Activated T-helper 2 cell treated with anti-CD3 and anti-CD28 coated beads, Interferon-gamma antibody, Interleukin-2, Interleukin-4, amounts not matched to agents 10 μg/mL and 5 μg/mL and 100 μg/mL, durations not matched to agents 14 hours and 24 hours and 36 hours (primary cell): ENCODE measurements around the gene EMC6. TPM values are rescaled to one million over a fixed set of nuclear protein-coding genes. Genes with fewer than 3 reads are reported as not detected.
"Not testable (repeated sequence)": the region's sequence is repeated elsewhere in the genome, so short reads cannot be mapped to it uniquely, and the experiment has no call there.

Source experiments
- DNase-seq: peaks from one replicate; pipeline ENCODE4 v3.0.0; 2021; ENCODE audit warnings: low spot score
- H3K27ac Mint-ChIP-seq: one replicate; pipeline ENCODE4 v1.8.0; 2021; ENCODE audit warnings: mixed read lengths
- H3K27me3 Mint-ChIP-seq: one replicate; pipeline ENCODE4 v1.8.0; 2021; ENCODE audit warnings: low read depth, mixed read lengths
- H3K36me3 Mint-ChIP-seq: one replicate; pipeline ENCODE4 v1.8.0; 2021; ENCODE audit warnings: low read depth, mixed read lengths
- H3K4me1 Mint-ChIP-seq: one replicate; pipeline ENCODE4 v1.8.0; 2021; ENCODE audit warnings: low read depth, mixed read lengths
- H3K4me3 Mint-ChIP-seq: one replicate; pipeline ENCODE4 v1.8.0; 2021; ENCODE audit warnings: low read depth, mild to moderate bottlenecking, moderate library complexity, mixed read lengths
- H3K9me3 Mint-ChIP-seq: one replicate; pipeline ENCODE4 v1.8.0; 2021; ENCODE audit warnings: mixed read lengths
- intact Hi-C: fragments of 100-400 bp; cut with micrococcal nuclease; formaldehyde crosslinking; loops from one replicate; pipeline ENCODE4 v1.15.1; 2023
- total RNA-seq: library from RNA; stranded (reverse); gene quantifications from 2 replicates; pipeline ENCODE4 v1.2.3, GENCODE V29; 2022

EMC6 gene
- total RNA-seq, 1 donor from 2014 or later: 64.9 TPM

DNA sequence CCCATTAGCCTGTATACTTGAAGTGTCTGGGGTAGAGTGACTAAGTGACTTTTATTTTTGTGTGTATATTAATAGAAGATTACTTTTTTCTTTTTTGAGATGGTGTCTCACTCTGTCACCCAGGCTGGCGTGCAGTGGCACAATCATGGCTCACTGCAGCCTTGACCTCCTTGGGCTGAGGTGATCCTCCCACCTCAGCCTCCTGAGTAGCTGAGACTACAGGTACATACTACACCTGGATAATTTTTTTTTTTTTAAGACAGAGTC lies 37.0 kb downstream of the EMC6 start:
- H3K27ac Mint-ChIP-seq, H3K9me3 Mint-ChIP-seq, H3K27me3 Mint-ChIP-seq, intact Hi-C loops, H3K4me3 Mint-ChIP-seq, DNase-seq: not testable (repeated sequence)
- H3K36me3 Mint-ChIP-seq: peaks cover 58% of the 10 kb centered on the region
- peaks cover 22% of the 10 kb centered on the region for H3K4me1 Mint-ChIP-seq

DNA sequence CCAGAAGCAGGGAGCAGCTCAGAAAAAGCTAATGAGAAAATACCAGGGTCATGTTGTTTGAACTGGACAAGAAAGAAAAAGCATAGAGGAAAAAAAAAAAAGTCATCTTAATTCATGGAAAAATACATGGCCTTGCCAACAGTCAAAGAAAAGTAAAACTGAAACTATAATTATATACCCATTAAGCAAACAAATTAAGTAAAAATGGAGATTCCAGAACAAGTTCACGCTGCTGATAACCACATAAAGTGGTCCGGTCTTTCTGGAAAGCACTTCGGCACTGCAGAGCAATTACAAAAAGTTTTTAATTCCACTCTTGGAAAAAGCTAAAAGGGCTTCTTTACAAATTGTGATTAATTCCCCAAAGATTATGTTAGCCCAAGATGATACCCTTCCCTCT lies 39.8 kb downstream of the EMC6 start:
- no peaks in the 10 kb centered on the region for H3K9me3 Mint-ChIP-seq
- intact Hi-C loops: no loop called here
- no peak for DNase-seq
- H3K36me3 Mint-ChIP-seq: peaks cover 61% of the 10 kb centered on the region
- peaks cover 43% of the 10 kb centered on the region for H3K4me1 Mint-ChIP-seq
- H3K27ac Mint-ChIP-seq: peak overlapping the region; percentile 44
- no peak overlapping the region for H3K4me3 Mint-ChIP-seq
- no peaks in the 10 kb centered on the region for H3K27me3 Mint-ChIP-seq

DNA sequence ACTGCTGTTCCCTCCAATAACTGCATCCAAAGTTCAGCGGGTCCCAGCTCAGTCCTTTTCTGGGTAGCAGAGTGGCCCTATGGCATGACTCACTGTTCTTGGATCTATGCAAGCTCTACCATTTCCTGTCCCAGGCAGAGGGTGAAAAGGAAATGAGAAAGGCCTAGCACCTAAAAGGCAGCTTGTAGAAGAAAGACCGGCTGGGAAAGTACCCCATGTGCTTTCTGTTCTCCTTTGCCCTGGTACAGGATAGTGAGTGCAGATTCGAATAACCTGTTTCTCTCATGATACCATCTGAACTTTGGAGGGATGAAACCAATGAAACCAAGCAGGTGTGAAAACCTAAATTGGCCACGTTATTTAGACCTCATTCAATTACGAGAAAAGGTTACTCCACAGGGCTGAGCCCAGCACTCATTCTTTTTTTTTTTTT lies 42.4 kb downstream of the EMC6 start:
- peaks cover 63% of the 10 kb centered on the region for H3K36me3 Mint-ChIP-seq
- no peaks in the 10 kb centered on the region for H3K9me3 Mint-ChIP-seq
- H3K4me3 Mint-ChIP-seq: peak overlapping the region; percentile 50
- H3K27me3 Mint-ChIP-seq: no peaks in the 10 kb centered on the region
- DNase-seq: peak; percentile 79
- intact Hi-C loops: loop anchor here (1.0 to 5.0 kb wide), 5 partner anchors 12 to 86 kb away; partner anchors contain the start of gene HASPIN
- peaks cover 51% of the 10 kb centered on the region for H3K4me1 Mint-ChIP-seq
- H3K27ac Mint-ChIP-seq: peak overlapping the region; percentile 86

DNA sequence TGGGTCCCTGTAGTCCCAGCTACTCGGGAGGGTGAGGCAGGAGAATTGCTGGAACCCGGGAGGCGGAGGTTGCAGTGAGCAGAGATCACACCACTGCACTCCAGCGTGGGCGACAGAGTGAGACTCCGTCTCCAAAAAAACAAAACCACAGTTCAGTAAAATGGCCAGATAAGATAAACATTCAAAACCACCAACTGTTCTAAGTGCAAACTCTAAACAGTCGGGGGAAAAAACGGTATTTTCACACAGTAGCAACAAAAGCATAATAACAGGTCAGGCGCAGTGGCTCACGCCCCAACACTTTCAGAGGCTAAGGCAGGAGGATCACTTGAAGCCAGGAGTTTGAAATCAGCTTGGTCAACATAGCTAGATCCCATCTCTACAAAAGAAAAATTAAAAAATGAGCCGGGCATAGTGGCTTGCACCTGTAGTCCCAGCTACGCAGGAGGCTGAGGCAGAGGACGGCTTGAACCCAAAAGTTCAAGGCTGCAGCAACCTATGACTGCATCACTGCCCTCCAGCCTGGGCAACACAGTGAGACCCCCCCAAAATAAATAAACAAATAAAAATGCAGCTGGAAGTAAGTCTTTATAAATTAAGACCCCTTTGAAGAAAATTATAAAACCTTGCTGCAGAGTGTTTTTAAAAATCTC lies 44.3 kb downstream of the EMC6 start:
- Mint-ChIP-seq H3K4me1 (peaks cover 63% of the 10 kb centered on the region), H3K27me3 (no peaks in the 10 kb centered on the region), H3K36me3 (peaks cover 78% of the 10 kb centered on the region), H3K9me3 (no peaks in the 10 kb centered on the region), H3K27ac (peak overlapping the region; percentile 71), H3K4me3 (peak overlapping the region; percentile 9)
- DNase-seq: peak; percentile 25
- intact Hi-C loops: loop anchor here (5.0 kb wide), 1 partner anchor 84 kb away; no protein-coding TSS in a partner anchor

DNA sequence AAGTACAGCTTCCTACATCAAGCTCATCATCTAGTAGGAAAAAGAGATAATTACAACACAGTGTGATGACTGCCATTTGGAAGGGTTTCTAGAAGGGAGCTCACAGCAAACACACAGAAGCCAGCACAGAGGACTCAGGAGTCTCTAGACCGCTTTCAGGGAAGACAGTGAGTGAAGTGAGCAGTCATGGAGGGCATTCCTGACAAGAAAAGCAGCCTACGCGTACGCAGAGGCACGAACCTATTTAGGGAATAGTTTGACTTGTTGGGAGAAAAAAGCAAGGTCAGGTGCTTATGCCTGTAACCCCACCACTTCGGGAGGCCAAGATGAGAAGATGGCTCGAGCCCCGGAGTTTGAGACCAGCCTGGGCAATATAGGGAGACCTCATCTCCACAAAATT lies 46.7 kb downstream of the EMC6 start:
- H3K27me3 Mint-ChIP-seq: no peaks in the 10 kb centered on the region
- H3K4me1 Mint-ChIP-seq: peaks cover 64% of the 10 kb centered on the region
- peaks cover 85% of the 10 kb centered on the region for H3K36me3 Mint-ChIP-seq
- no peak for DNase-seq
- H3K9me3 Mint-ChIP-seq: no peaks in the 10 kb centered on the region
- H3K4me3 Mint-ChIP-seq: no peak overlapping the region
- peak overlapping the region; percentile 54 for H3K27ac Mint-ChIP-seq
- intact Hi-C loops: no loop called here

DNA sequence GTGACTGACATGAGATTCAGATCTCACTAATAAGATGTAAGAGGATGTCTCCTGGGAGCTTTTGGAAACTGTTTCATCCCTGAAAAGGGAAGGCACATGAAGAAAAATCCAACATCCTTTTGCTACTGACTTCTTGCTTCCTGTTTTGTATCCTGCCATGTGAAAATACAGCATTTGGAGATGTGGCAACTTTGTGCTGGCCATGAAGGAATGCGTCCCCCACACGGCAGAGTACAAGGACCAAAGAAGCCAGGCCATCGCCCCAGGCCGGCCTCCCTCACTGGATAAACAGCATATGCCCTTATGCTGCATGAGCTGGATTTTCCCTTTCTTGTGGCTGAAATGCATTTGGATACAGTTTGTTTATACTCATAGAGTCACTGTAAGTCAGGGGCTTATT lies 49.6 kb downstream of the EMC6 start:
- peak overlapping the region; percentile 31 for H3K4me3 Mint-ChIP-seq
- intact Hi-C loops: no loop called here
- no peaks in the 10 kb centered on the region for H3K9me3 Mint-ChIP-seq
- peaks cover 86% of the 10 kb centered on the region for H3K36me3 Mint-ChIP-seq
- no peaks in the 10 kb centered on the region for H3K27me3 Mint-ChIP-seq
- peaks cover 56% of the 10 kb centered on the region for H3K4me1 Mint-ChIP-seq
- peak overlapping the region; percentile 30 for H3K27ac Mint-ChIP-seq
- no peak for DNase-seq

DNA sequence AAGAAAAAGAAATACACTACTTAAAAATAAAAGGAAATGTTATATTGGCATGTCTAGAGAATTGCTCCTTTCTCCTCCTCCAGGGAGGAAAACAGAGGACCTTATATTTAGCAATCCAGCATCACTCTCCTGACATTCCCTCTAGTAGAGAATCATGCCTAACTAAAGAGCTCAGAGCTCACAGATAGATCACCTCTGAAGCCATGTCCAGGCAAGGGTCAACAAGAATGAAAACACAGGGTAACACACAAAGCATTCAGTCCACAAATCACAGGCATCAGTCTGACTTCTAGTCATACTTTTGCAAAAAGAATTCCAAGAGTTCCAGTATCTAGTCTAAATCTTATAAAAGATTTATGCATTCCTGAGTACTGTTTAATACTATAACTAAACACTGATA lies 50.7 kb downstream of the EMC6 start:
- H3K9me3 Mint-ChIP-seq: no peaks in the 10 kb centered on the region
- DNase-seq: no peak
- no peak overlapping the region for H3K4me3 Mint-ChIP-seq
- intact Hi-C loops: no loop called here
- H3K27me3 Mint-ChIP-seq: no peaks in the 10 kb centered on the region
- no peak overlapping the region for H3K27ac Mint-ChIP-seq
- H3K4me1 Mint-ChIP-seq: peaks cover 54% of the 10 kb centered on the region
- H3K36me3 Mint-ChIP-seq: peaks cover 83% of the 10 kb centered on the region

Other genes with a start within 250 kb of the EMC6 start
- gene OR1E2, start 235.0 kb upstream of the EMC6 start, total RNA-seq: not detected in 2 replicates
- not detected in 2 replicates for gene SPATA22, start 197.0 kb upstream of the EMC6 start, total RNA-seq
- gene ASPA, start 192.8 kb upstream of the EMC6 start, total RNA-seq: not detected in 2 replicates
- gene TRPV3, start 111.0 kb upstream of the EMC6 start, total RNA-seq: 0.46 and 0.92 TPM in 2 replicates
- 6.1 and 6.8 TPM in 2 replicates for gene TRPV1, start 59.4 kb upstream of the EMC6 start, total RNA-seq
- gene SHPK, start 32.6 kb upstream of the EMC6 start, total RNA-seq: 19.5 and 19.7 TPM in 2 replicates
- 46.6 and 47.9 TPM in 2 replicates for gene CTNS, start 32.1 kb upstream of the EMC6 start, total RNA-seq
- 39.0 and 40.9 TPM in 2 replicates for gene TAX1BP3, start 234 bp upstream of the EMC6 start, total RNA-seq
- gene P2RX5, start 27.3 kb downstream of the EMC6 start, total RNA-seq: 111 and 118 TPM in 2 replicates
- gene HASPIN, start 55.1 kb downstream of the EMC6 start, total RNA-seq: 23.0 and 23.4 TPM in 2 replicates
- gene ITGAE, start 132.4 kb downstream of the EMC6 start, total RNA-seq: 36.2 and 42.4 TPM in 2 replicates
- gene NCBP3, start 177.4 kb downstream of the EMC6 start, total RNA-seq: 49.2 and 57.2 TPM in 2 replicates
- gene CAMKK1, start 224.2 kb downstream of the EMC6 start, total RNA-seq: 6.5 and 6.6 TPM in 2 replicates
- gene P2RX1, start 247.7 kb downstream of the EMC6 start, total RNA-seq: 4.0 and 4.1 TPM in 2 replicates